Caki2 (cell line): ENCODE data around the gene ASIC1. TPM values are rescaled to one million over a fixed set of nuclear protein-coding genes. Genes with fewer than 3 reads are reported as not detected.

Source experiments
- DNase-seq: peaks from one replicate; pipeline ENCODE4 v3.0.0-alpha.2; 2015; ENCODE audit warnings: low read depth
- in situ Hi-C: cut with HindIII; loops from 2 replicates; pipeline ENCODE4 v1.10.0; 2016; ENCODE audit warnings: low sequenced_read_pairs, low pct_unique_long_range_greater_than_20kb, mixed read lengths
- total RNA-seq: library from RNA; depleted of rRNA; stranded (reverse); fragments of >200 nt; shearing (Covaris generic); gene quantifications from 2 replicates; pipeline ENCODE4 v1.2.3, GENCODE V29; 2014; ENCODE audit warnings: low replicate concordance

The ASIC1 gene
- total RNA-seq, 1 experiment from 2014 or later, result 0.74 TPM

DNA sequence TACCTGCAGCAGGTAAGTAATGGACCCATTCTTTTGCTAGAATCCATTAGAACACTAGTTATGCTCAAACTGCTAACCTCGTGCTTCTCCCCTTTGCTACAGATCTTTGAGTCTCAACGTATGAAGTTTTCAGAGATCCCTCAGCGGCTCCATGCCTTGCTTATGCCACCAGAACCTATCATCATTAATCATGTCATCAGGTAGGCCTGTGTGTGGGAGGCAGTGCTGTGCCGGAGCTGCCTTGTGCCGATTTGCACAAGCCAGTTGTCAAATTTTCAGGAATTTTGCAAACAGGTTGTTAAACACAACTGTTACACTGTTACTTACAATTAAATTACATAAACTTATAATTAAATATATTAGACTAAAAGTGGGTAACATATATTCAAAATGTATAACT, 33.0 kb downstream of the ASIC1 start:
- in situ Hi-C loops, result no loop called here
- DNase-seq, result no peak

DNA sequence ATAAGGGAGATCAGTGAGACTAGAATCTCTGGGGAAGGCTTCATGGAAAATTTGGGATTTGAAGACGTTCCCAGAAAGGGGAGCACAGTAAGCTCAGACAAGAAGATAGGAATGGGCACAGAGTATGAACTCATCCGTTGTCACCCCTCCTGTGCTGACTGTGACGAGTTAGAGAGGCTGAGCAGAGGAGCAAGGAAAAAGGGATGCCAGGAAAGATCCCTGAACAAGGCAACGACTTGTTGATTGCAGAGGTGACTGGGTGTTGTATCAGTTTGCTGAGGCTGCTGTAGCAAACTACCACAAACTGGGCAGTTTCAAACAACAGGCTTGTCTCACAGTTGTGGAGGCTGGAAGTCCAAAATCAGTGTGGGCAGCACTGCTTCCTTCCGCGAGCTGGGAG, 40.6 kb downstream of the ASIC1 start:
- no peak for DNase-seq
- in situ Hi-C loops, result no loop called here

DNA sequence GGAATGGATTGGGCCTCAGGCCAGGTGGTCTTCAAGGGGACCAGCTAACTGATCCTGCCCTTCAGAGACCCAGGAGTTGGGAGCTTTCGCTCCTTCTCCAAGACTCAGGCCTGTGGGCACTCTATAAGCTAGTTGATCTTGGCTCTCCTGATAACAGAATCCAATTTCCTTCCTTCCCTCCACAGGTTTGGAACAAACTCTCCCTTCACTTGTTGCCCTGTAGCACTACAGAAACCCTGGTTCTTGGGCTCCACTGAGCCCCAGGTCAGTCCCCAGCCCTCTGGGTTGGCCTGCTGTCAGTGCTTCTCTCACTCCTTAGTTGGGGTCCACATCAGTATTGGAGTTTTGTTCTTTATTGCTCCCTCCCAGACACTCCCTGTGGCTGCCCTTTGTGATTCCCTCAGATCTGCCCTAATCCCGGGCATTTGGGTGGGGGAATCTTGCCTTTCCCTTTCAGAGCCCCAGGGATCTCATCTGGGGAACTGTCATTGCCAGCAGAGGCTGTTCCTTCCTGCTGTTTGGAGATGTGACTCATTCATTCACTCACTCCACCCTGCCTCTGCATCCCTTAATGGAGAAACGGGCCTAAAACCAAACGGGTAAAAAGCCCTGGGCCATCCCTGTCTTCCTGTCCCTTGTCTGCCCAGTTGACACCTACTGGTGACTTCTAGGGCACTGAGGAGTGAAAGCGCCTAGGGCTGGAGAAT, 42.1 kb downstream of the ASIC1 start:
- no peak for DNase-seq
- in situ Hi-C loops, result no loop called here

DNA sequence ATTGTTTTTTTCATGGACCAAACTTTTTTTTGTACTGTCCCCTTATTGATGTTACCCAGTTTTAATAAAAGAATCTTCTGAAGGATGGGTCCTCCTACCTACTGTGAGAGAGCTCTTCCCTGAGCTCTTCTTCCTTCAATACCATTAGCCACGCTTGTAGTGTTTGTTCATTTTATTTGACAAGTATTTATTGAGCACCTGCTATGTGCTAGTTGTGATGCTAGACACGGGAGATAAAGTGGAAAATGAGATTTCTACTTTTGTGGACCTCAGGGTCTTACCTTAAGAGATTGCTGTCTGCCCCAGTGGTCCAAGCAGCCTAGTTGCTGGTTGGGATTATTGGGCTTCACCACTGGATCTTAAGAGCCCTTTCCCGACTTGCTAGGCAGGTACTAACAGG, 43.2 kb downstream of the ASIC1 start:
- no peak for DNase-seq
- in situ Hi-C loops, result no loop called here

DNA sequence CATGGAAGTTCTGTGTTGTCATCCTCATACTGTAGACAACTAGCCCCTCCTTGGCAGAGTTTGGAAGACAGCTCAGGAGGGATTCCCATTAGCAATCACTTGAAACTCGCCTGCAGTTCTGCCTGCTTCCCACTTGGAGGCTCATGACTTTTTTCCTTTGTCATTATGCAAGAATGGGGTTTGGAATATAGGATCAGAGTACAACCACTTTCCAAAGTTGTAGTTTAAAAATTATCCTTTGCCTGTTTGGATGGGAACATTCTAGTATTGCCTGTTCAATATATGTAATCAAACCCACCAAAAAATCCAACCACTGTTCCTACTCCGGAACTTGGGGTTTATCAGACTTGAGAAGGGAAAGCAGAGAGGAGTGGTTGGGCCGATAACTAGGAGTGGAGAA, 44.3 kb downstream of the ASIC1 start:
- in situ Hi-C loops, result no loop called here
- DNase-seq, result peak; percentile 57

DNA sequence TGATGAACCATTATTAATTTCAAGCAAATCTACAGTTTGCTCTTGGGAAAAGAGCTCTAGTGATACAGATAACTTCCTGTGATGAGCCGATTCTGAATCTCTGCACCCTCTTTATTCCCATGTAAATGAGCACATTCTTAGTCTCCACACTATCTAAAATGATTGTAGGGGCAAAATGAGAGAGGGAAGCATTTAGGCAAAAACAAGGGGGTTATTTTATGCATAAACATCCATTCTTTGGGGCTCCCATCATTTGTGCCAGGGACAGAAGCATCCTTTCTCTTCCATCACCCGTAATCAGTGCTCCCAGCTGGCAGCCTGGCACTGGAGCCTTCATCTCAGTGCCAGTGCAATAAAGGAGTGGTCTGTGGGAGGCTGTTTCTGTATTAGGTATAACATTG, 44.7 kb downstream of the ASIC1 start:
- DNase-seq, result no peak
- in situ Hi-C loops, result no loop called here

DNA sequence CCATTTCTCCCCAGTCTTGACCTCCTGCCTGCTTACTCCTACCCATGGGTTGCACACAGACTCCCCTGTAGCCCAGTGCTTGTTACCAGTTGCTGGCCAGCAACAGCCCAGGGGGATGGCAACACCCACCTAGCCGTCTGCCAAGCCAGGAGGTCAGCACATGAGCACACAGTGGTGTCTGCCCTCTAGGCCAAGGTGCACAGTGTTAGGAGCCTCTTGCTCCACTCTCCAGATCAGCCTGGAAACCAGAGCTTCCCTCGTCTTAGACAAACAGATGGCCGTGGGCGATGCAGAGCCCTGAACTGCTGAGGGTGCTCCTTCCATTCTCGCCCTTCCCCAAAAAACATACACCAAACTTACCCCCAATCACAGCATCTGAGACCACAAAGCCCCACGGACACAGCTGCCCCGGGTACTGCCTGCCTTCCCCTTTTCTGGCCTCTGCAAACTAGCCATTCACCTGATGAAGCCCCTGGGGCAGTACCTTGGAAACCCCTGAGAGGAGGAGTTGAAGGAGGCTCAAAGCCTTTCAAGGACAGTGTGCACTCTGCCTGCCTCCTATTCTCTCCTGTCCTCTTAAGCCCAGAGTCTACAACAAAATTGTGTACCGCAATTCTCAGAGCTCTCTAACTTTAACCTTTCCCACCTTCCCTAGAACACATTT, 45.4 kb downstream of the ASIC1 start:
- no peak for DNase-seq
- in situ Hi-C loops, result no loop called here

DNA sequence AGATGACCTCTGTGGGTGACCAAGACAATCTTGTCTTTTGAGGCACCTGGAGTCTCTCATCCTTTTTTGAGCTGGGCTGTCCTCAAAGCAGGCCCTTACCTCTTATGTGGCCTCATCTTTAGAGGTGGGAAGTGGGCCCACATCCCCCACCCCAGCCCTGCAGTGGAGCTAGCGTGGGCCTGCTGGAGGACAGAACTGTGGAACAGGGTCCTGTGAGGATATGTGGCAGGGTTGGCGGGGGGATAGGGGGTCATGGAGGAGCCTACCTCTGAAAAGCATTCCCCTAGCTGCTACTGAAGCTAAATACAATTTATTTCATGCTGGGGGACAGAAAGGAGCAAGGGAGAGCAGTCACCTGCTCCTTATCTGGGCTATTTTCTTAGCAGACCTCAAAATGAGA, 46.0 kb downstream of the ASIC1 start:
- DNase-seq, result no peak
- in situ Hi-C loops, result no loop called here

DNA sequence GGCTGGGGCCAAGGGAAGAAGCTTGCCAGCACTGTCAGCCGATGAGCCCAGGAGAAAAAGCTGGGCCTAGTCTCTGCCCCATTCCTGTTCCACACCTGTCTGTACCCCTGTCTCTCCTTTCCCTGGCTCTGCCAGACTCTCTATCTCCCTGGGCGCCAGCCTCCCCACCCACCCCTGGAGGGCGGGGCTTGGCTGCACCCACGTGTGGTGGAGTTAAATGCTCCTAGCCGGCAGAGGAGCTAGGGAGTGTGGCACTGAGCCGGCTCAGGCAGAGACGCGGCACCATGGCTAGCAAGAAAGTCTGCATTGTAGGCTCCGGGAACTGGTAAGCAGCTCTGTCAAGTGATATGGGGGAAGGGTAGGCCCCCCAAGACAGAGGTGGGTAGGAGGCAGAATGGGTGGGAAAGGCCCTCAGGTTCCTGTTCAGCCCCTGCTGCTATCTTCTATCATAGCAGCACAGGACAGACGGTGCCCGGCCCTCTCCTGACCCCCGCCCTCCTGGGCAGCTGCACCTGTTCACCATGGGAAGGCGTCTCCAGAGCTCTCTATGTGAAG, 46.4 kb downstream of the ASIC1 start, which contains the start of gene GPD1:
GPD1 (plus strand) TSS at position 242 of the 555 bp plus-strand sequence; CDS start at position 285, 43 bp downstream.
- DNase-seq, result no peak
- in situ Hi-C loops, result no loop called here

DNA sequence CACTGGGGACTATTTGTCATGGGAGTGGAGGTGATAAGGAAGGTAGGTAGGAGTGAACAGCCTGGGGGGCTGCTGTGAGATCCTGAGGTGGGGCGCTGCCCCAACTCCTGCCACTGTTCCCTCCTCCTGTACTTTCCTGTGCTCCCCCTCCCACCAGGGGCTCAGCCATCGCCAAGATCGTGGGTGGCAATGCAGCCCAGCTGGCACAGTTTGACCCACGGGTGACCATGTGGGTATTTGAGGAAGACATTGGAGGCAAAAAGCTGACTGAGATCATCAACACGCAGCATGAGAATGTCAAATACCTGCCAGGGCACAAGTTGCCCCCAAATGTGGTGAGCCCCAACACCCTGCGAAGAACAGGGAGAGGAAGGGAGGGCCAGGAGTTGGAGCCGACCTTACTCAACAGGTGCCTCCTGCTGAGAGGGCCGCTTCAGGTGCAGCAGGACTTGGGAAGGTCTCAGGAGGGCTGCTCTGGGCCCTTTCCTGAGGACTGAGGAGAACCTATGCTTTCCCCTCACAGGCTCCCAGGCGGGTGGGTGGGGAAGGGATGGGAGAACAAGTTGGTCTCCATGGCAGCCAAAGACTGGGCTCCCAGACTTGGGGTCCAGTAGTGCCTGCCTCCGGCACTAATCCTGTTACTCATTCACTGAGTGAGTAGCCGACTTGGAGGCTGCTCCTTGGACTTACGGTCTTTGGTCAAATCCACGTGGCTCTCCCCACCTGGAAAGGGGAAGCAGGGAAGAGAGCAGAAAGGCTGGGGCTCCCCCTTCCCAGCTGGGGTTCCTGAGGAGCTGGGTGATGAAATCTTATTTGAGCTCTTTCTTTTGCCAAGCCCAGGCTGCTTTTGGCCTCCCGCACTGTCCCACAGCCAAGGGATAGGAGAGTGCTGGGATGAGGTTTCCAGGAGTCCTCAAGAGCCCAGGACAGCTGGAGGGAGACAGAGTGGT, 47.3 kb downstream of the ASIC1 start:
- DNase-seq, result no peak
- in situ Hi-C loops, result no loop called here

DNA sequence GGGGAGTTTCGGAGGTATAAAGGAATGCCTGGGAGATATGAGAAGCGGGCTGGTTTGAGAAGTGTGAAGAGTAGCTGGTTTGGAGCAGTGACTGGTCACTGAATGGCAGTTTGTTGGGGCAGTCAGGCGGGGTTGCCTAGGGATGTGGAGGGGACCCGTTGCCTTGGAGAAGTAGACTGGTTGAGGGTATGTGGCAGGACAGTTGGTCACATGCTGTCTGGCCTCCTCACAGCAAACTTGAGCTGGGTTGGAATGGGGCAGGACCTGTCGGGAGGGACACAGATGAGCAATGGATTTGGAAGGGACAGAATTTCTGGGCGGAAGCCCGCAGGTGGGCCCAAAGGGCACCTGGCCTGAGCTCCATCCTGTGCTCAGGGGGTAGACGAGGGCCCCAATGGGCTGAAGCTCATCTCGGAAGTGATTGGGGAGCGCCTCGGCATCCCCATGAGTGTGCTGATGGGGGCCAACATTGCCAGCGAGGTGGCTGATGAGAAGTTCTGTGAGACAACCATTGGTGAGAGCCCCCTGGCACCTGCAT, 48.6 kb downstream of the ASIC1 start:
- DNase-seq, result no peak
- in situ Hi-C loops, result no loop called here

DNA sequence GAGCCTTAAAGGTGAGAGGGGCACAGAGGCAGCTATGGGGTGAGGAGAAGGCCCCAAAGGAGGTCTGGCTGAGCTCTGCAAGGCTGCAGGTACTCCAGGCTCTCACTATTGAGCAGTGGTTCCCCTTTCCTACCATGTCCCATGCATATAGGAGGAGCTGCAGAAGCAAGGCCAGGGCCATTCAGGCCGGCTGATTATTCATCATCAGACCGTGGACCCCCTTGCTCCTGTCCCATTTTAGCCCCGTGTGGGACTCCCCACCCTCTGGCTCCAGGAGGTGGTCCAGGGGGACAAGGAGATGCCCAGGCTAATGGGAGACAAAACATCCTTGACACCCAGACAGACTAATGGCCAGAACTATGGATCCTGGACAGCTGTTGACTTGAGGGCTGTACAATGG, 49.5 kb downstream of the ASIC1 start:
- no peak for DNase-seq
- in situ Hi-C loops, result no loop called here

DNA sequence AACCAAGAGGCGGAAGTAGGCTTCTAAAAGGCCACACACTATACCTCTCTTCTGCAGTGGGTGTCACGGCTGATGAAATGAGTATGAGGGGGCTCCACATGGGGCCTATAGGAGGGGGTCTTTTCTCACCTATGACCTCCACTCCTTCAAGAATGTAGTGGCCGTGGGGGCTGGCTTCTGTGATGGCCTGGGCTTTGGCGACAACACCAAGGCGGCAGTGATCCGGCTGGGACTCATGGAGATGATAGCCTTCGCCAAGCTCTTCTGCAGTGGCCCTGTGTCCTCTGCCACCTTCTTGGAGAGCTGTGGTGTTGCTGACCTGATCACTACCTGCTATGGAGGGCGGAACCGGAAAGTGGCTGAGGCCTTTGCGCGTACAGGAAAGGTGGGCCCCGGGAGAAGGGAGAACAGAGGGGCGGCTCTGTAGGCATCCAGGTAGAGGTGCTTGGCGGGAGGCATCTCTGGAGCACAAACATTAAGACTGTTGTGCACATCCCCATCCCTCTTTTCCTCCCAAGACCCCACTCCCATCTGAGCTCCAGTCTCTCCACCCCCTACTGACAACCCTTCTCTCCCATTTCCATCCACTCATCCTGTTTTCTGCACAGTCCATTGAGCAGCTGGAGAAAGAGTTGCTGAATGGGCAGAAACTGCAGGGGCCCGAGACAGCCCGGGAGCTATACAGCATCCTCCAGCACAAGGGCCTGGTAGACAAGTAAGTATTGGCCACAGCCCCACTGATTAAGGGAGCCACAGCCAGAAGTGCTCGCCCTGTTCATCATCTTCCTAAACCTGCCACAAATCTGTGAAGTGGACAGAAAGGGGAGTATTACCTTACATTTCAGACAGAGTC, 50.2 kb downstream of the ASIC1 start:
- DNase-seq, result no peak
- in situ Hi-C loops, result no loop called here

DNA sequence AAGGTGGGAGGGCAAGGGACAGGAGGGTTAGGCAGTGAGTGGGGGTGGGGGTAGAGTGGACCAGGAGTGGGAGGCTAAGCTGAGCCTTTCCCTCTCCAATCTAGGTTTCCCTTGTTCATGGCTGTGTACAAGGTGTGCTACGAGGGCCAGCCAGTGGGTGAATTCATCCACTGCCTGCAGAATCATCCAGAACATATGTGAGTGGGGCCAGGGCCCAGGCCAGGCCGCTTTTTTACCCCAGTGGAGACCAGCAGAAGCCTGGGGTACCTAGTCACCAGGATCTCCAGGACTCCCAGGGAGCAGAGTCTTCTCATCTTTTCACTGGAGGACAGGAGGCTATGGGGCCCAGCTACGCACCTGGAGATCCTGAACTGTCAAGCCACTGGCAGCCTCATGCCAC, 51.9 kb downstream of the ASIC1 start:
- in situ Hi-C loops, result no loop called here
- DNase-seq, result no peak

DNA sequence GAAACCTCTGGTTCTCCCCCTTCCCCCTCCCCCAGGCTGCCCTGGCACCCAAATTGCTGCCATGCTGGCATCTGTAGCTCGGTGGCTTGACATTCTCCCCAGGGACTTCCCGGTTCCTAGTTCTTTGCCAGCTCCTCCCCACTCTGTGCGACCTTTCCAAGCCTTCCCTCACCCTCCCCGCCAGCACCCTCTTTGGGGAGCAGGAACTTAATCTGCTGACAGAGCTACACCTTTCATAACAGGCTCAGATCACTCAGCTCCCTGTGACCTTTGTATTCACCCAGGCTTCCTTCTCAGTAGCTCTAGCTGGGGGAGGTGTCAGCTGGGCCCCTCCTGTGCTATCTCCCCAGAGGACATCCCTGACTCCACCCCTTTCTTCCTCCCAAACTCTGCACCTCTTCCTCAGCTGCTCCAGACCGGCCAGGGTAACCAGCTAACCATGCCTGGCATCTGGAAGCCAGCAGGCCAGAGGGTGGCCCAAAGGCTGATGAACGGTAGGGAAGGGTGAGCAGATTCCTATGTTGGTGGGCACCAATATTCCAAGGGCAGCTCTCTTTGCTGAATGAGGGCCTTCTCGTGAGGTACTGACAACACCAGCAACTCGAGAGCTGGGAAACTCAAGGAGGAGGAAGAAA, 52.8 kb downstream of the ASIC1 start:
- DNase-seq, result peak; percentile 62
- in situ Hi-C loops, result loop anchor here (10.0 kb wide), 1 partner anchor 175 kb away; the partner anchor contains the start of gene LIMA1

DNA sequence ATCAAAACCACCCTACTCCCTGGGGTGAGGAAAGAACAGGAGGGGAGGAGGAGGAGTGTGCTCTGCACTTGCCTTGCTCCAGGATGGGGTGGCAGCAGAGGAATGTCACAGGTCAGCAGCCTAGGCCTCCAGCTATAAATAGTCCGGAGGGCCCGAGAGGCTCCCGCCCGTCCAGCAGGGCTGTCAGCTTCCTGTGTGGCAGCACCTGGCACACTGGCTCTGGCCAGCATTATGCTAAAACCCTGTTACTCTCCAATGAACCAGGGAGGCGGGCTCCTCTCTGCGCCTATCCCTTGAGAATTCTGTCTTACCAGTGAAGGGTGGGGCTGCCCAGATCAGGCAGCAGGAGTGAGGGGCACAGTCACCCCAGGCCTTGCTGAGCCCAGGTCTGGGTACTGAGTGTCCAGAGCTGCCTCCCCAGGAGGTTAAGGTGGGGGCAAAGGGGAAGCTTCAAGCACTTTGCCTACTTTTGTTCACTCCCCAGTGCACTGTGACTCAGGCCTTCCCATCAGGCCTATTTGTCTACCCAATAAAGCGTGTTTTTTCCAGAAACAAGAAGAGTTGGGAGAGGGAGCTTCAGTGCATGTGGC, 53.5 kb downstream of the ASIC1 start:
- in situ Hi-C loops, result loop anchor here (10.0 kb wide), 1 partner anchor 174 kb away; the partner anchor contains the start of gene LIMA1

DNA sequence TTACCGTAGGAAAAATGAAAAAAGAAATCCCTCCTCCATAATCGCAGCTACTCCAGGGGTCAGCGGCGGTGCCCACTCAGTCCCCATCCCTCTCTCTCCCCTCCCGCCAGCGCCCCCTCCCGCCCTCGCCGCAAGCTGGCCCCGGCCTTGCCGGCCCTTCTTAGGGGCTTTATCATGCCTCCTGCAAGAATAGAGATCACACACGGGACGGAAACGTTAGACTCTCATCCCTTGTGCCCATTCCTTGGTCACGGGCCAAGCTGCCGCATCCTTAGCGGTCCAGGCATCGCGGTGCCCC, 53.9 kb downstream of the ASIC1 start:
- in situ Hi-C loops, result loop anchor here (10.0 kb wide), 1 partner anchor 173 kb away; the partner anchor contains the start of gene LIMA1
- DNase-seq, result no peak

More for the DNA sequence above, 53.5 kb downstream of the ASIC1 start:
- peak; percentile 92 for DNase-seq
